ENCODE results near the gene FAM20A. TPM values are rescaled to one million over a fixed set of nuclear protein-coding genes. Genes with fewer than 3 reads are reported as not detected.
A peak's percentile ranks its signal among the peaks of the same experiment; 100 is the strongest.

The FAM20A gene
- total RNA-seq, 1 donor from 2014 or later: 0.14 TPM

DNA sequence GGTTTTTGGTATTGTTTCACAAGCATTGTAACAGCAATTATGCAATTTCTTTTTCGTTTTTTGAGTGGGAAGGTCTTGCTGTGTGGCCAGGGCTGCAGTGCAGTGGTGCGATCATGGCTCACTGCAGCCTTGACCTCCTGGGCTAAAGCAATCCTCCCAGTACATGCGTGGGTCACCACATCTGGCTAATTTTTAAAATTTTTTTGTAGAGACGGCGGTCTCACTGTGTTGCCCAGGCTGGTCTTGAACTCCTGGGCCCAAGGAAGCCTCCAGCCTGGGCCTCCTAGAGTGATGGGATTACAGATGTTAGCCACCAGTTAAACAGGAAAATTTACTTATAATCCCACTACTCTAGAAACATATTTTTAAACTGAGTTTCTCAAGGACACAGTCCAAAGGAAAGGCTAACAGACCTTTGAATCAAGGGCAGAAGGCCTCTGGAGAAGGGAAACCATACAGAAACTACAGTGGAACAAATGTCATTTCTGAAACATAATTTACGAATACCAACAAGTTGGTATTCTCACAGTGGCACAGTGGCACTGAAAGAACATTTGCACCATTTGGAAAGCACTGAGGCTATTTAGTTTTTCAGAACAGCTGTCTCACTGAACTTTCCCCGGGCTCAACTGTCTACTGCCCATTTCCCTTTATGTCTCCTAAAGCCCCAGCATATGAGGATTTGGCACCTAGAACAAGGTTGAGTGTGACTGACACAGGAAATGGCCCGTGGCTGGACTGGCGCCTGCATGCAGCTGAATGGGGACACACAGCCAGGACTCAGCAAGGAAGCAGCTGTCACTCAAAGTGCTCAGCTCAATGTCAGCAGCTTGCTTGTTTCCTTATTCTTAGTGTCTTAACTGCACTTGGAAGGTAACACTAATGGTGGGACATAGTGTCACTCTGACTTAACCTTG lies 91.8 kb downstream of the FAM20A start:
- H3K9me3 ChIP-seq (ENCODE audit: insufficient read depth, low read depth, low read length): no peaks in the 10 kb centered on the region
- H3K27ac Mint-ChIP-seq (ENCODE audit: unreplicated experiment): no peak overlapping the region
- H3K27ac ChIP-seq (ENCODE audit: low read depth, low read length): no peak overlapping the region
- H3K36me3 Mint-ChIP-seq (ENCODE audit: low read depth, unreplicated experiment): no peaks in the 10 kb centered on the region
- H3K79me2 ChIP-seq (ENCODE audit: insufficient read depth, low read length): peaks cover 22% of the 10 kb centered on the region
- H3K9me3 Mint-ChIP-seq (ENCODE audit: unreplicated experiment): no peaks in the 10 kb centered on the region
- H3K27me3 ChIP-seq (ENCODE audit: insufficient read depth, low read length): no peaks in the 10 kb centered on the region
- H3K27me3 Mint-ChIP-seq (ENCODE audit: low read depth, unreplicated experiment): no peaks in the 10 kb centered on the region
- DNase-seq (ENCODE audit: low read depth): no peak
- TF ChIP-seq CTCF (IDR thresholded peaks at IDR 0.05; ENCODE audit: insufficient read depth, low read depth, low read length) (no peak), EZH2 (IDR thresholded peaks at IDR 0.05; ENCODE audit: insufficient read depth, low read length) (no peak)
- H3K4me2 ChIP-seq (ENCODE audit: low read length): no peak overlapping the region
- H3K9ac ChIP-seq (ENCODE audit: low read length): no peak overlapping the region
- FAIRE-seq: no peak
- H3K36me3 ChIP-seq (ENCODE audit: insufficient read depth, low read length): no peaks in the 10 kb centered on the region
- peaks cover 16% of the 10 kb centered on the region for H4K20me1 ChIP-seq (ENCODE audit: insufficient read depth, low read length)
- no peak overlapping the region for H3K4me3 Mint-ChIP-seq (ENCODE audit: unreplicated experiment)
- H3K4me1 ChIP-seq (ENCODE audit: insufficient read depth, low read length): peaks cover 7% of the 10 kb centered on the region
- no peak overlapping the region for H3K4me3 ChIP-seq (ENCODE audit: insufficient read depth, low read depth, low read length)
- H2AFZ ChIP-seq (ENCODE audit: low read depth, low read length): no peak overlapping the region
- no peaks in the 10 kb centered on the region for H3K4me1 Mint-ChIP-seq (ENCODE audit: low read depth, unreplicated experiment)

DNA sequence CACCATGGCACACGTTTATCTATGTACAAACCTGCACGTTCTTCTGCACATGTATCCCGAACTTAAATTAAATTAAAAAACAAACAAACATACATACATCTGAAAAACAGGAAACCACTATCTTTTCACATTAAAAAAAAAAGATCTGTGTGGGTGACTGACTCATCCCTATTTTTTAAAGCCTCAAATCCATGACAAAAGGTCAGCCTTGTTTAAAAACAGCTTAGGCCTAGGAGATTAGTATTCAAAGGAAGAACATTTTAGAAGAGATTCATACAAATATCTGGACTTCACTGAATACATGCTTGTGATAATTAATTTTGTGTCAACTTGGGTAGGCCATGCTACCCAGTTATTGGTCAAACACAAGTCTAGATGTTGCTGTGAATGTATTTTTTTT lies 93.6 kb downstream of the FAM20A start:
- Histone ChIP-seq H3K36me3 (ENCODE audit: insufficient read depth, low read length) (no peaks in the 10 kb centered on the region), H3K27ac (ENCODE audit: low read depth, low read length) (no peak overlapping the region), H4K20me1 (ENCODE audit: insufficient read depth, low read length) (no peaks in the 10 kb centered on the region), H3K27me3 (ENCODE audit: insufficient read depth, low read length) (no peaks in the 10 kb centered on the region), H3K9ac (ENCODE audit: low read length) (no peak overlapping the region), H3K9me3 (ENCODE audit: insufficient read depth, low read depth, low read length) (no peaks in the 10 kb centered on the region), H3K79me2 (ENCODE audit: insufficient read depth, low read length) (peaks cover 4% of the 10 kb centered on the region), H2AFZ (ENCODE audit: low read depth, low read length) (no peak overlapping the region), H3K4me3 (ENCODE audit: insufficient read depth, low read depth, low read length) (no peak overlapping the region), H3K4me1 (ENCODE audit: insufficient read depth, low read length) (peaks cover 5% of the 10 kb centered on the region), H3K4me2 (ENCODE audit: low read length) (no peak overlapping the region)
- Mint-ChIP-seq H3K4me3 (ENCODE audit: unreplicated experiment) (no peak overlapping the region), H3K9me3 (ENCODE audit: unreplicated experiment) (no peaks in the 10 kb centered on the region), H3K27ac (ENCODE audit: unreplicated experiment) (peak overlapping the region; percentile 3), H3K36me3 (ENCODE audit: low read depth, unreplicated experiment) (no peaks in the 10 kb centered on the region), H3K27me3 (ENCODE audit: low read depth, unreplicated experiment) (no peaks in the 10 kb centered on the region), H3K4me1 (ENCODE audit: low read depth, unreplicated experiment) (no peaks in the 10 kb centered on the region)
- no peak for FAIRE-seq
- TF ChIP-seq EZH2 (IDR thresholded peaks at IDR 0.05; ENCODE audit: insufficient read depth, low read length) (no peak), CTCF (IDR thresholded peaks at IDR 0.05; ENCODE audit: insufficient read depth, low read depth, low read length) (no peak)
- DNase-seq (ENCODE audit: low read depth): no peak

- no peaks in the 10 kb centered on the region for H3K36me3 Mint-ChIP-seq (ENCODE audit: low read depth, unreplicated experiment)
- H2AFZ ChIP-seq (ENCODE audit: low read depth, low read length): no peak overlapping the region
- no peaks in the 10 kb centered on the region for H3K9me3 ChIP-seq (ENCODE audit: insufficient read depth, low read depth, low read length)
- no peak overlapping the region for H3K27ac ChIP-seq (ENCODE audit: low read depth, low read length)
- H3K4me3 Mint-ChIP-seq (ENCODE audit: unreplicated experiment): no peak overlapping the region
- H3K79me2 ChIP-seq (ENCODE audit: insufficient read depth, low read length): no peaks in the 10 kb centered on the region
- H3K36me3 ChIP-seq (ENCODE audit: insufficient read depth, low read length): no peaks in the 10 kb centered on the region
- H3K27ac Mint-ChIP-seq (ENCODE audit: unreplicated experiment): no peak overlapping the region
- no peak overlapping the region for H3K4me2 ChIP-seq (ENCODE audit: low read length)
- no peaks in the 10 kb centered on the region for H3K9me3 Mint-ChIP-seq (ENCODE audit: unreplicated experiment)
- no peaks in the 10 kb centered on the region for H4K20me1 ChIP-seq (ENCODE audit: insufficient read depth, low read length)
- H3K27me3 Mint-ChIP-seq (ENCODE audit: low read depth, unreplicated experiment): peaks cover 8% of the 10 kb centered on the region
- TF ChIP-seq CTCF (IDR thresholded peaks at IDR 0.05; ENCODE audit: insufficient read depth, low read depth, low read length): no peak
- TF ChIP-seq EZH2 (IDR thresholded peaks at IDR 0.05; ENCODE audit: insufficient read depth, low read length): no peak
- H3K27me3 ChIP-seq (ENCODE audit: insufficient read depth, low read length): no peaks in the 10 kb centered on the region
- no peak for DNase-seq (ENCODE audit: low read depth)
- FAIRE-seq: no peak
- H3K4me1 ChIP-seq (ENCODE audit: insufficient read depth, low read length): peaks cover under 1% of the 10 kb centered on the region
- no peaks in the 10 kb centered on the region for H3K4me1 Mint-ChIP-seq (ENCODE audit: low read depth, unreplicated experiment)
- no peak overlapping the region for H3K4me3 ChIP-seq (ENCODE audit: insufficient read depth, low read depth, low read length)
- H3K9ac ChIP-seq (ENCODE audit: low read length): no peak overlapping the region
Measured at GRCh38 chr17:68505951-68506350, 95.2 kb downstream of the FAM20A start.
